Right hindlimb (tissue), 1 donor: ENCODE data around the gene EFCAB11.

Experiments
- DNase-seq: peaks from one replicate; pipeline ENCODE4 v3.0.0-alpha.2; 2018

The EFCAB11 gene

DNA sequence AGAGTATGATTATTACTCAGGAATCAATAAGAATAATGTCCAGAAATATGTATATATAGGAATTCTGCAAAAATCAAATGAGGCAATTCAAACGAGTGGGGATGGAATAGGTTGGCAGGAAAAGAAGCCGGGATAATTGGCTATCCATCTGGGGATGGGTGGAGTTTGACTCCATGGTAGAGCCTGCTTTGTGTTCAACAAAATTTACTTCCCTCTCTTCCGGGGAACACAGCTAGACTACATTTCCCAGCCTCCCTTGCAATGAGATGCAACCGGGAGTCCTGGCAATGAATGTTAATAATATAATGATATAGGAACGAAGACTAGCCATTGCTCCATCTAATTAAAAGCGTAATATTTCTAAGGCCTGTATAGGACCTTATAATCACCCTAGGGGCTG lies 146.6 kb downstream of the EFCAB11 start:
- no peak for DNase-seq

DNA sequence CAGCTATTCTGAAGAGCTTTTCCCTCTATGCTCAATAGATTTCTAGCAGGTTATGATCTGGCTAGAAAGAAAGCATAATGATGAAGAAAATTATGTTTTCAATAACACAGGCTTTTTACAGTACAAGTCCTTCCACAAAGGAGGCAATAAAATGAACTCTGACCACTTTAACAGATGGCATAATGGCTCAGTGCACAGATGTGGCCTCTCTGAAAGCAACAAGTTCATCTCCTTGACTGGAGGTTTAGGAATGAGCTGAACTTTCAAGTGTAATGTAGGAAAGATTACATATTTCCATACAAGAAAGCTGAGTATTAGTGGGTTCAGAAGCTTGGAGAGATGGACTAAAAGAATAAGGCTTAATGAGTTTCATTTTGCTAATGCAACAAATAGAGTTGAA lies 147.4 kb downstream of the EFCAB11 start:
- no peak for DNase-seq

DNA sequence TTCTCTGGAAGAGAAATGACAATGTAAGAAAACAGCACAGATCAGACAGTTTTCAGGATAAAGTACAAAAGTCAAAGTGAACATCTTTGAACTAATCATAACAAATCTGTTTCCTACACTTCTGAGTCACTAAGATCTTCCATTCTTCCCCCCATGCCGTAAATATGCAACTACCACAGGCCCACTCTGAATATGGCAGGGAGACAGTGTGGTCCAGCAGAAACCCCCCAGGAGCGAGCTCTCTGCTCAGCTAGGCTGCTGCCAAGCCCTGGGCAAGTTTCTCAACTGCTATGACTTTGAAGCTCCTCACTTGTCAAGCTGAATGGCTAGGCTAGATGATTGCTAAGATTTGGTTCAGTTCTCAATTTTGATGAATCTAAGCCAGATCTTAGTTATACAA lies 148.1 kb downstream of the EFCAB11 start:
- DNase-seq: no peak

DNA sequence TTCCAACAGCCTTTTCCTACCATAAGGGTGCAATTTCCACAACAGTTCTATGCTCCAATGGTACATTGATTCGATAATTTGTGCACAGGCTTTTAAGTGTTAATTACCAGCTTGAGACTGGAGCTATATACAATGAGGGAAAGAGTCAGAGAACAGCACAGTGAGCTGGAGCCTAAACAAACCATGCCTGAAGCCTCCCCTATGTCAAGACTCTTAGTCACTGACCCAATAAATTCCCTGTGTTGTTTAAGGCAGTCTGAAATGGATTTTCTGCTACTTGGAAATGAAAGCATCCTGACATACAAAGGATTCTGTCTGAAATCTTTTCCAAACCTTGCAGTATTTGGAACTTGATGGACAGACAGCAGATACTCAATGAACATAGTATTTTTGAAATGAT lies 149.0 kb downstream of the EFCAB11 start:
- no peak for DNase-seq

DNA sequence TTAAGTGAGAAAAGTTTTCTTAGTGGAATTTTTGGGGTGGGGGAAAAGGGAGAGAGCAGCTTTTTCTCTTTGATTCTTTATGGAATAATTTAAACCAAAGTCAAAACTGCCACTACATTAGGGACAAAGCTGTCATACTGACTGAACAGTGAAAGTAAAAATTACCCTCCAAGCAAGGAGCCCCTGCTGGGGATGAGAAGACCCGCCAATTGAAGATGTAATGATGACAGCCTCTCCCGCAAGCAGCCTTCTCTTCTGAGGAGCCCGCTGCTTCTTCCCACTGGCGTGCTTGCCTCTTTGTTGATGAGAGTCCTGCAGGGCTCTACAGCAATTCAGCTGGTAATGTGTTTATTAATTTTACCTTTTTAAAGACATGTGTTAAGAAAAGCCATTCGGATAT lies 151.0 kb downstream of the EFCAB11 start:
- no peak for DNase-seq

DNA sequence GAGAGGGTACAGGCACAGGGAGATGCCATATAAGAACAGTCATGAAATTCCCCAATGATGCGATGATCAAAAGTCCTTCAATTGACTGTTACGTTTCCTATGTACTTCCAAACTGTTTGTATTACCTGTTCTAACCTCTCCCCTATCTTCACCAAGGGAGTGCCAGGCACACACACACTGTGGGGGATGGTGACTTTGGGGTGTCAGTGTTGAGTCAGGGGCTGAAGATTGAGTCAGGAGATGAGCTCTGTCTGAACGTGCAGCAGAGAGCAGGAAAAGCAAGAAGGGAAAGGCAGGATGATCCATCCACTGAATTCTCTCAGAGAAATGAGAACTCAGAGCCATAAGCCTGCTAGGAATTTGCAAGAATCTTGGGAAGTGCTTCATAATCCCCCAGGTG lies 153.4 kb downstream of the EFCAB11 start:
- no peak for DNase-seq

DNA sequence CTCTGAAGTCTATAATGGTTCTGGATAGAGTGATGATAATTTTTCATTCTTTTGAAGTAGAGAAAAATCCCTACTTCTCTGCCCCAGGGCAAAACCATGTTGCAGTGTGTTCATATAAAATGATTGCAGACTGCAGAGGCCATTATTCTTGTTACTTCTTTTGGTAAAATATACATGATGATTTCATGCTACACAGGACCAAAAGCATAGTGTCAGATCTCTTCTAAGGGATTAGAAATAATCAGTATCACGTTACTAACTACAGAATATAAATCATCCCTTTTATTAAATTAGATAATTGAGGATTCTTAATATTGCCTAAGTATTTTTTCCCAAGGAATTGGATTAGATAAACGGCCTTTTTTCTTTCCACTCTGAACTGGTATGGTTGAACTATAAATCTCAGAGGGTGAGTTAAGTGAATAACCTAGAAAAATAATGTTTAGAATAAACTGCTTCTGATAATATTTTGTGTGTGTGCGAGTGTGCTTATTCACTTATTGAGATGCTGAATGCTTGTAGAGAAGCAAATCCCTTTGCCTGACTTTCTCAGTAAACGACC lies 156.2 kb downstream of the EFCAB11 start:
- no peak for DNase-seq

DNA sequence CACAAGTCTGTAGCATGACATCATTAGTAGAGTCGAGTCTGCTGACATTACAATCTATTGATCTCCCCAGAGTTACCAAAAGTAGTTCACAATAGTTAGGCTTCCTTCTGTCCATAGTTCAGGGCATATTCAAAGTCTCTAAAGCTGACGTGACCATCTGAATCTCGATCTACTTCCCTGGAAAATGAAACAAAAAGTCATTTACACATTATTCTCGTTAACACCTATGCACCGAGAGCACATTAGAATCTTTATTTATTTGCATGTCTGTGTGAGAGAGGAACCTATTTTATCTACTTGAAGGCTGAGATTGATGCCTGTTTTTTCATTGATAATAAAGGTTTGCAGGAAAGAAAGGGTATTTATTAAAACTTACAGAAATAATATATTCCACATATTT lies 157.4 kb downstream of the EFCAB11 start:
- DNase-seq: no peak

DNA sequence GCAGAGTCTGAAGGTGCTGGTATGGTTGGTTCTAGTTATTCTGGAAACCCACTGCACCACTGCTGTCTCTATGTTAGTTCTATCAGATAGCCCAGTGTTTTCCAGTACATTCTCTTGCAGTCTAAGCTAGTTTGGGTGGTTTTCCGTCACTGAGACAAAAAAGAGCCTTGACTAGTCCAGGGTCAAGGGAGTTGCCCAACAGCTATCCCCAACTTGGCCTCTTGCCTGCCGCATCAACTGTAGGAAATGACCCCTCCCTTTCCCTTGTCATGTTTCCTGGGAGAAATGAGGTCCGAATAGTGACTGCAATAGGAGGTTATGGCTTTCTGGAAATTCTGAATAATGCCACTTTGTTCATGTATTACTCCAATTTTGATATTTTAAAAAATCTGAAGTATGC lies 160.4 kb downstream of the EFCAB11 start:
- DNase-seq: no peak

DNA sequence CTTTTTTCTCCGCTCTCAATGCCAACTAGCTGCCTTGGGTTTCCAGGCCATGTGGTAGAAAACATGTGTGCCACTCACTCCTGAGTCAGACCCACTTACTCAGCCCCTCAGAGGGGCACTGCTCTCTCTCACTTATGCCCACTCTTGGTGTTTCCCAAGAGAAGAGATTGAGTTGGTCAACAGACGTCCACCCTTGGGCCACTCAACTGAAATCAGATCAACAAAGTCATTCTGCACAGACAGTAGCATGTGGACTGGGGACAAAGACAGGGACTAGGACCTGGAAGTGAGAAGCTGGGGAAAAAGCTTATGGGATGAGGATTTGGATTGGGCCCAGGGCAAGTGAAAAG lies 161.2 kb downstream of the EFCAB11 start:
- no peak for DNase-seq

DNA sequence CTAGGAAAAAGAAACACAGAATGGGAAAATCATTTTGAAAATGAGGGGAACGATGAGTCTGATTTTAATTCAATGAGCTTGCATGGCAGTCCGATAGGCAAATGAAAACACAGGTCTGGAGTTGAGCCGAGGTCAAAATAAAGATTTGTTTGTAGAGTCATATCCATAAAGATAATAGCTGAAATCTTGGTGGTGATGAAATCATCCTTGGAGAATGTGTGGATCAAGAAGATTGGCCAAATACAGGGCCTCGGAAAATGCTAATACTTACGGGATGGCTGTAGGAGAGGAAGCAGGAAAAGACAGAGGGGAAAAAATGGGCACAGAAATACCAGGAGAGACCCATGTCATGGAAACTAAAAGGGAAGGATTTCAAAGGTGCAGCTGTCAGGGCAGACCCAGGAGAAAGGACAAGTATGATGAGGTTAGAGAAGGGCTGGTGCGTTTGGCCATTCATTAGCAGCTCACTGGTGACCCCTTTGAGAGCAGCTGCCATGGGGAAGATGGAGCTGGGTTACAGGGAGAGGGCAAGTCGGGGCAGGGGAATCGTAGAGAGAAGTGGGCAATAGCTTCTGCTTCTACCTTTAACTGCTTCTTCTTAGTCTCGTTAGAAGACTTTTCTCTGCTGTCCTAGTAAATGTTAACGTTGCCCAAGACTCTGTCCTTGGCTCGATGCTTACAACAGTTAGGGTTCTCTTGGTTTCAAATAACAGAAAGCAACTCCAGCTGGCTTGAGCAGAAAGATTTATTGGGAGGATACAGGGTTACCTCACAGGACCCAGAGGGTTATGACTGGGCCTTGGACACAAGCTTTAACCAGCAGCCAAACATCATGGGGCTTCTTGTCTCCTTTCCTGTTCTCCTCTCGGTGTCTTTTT lies 161.8 kb downstream of the EFCAB11 start:
- DNase-seq: no peak

DNA sequence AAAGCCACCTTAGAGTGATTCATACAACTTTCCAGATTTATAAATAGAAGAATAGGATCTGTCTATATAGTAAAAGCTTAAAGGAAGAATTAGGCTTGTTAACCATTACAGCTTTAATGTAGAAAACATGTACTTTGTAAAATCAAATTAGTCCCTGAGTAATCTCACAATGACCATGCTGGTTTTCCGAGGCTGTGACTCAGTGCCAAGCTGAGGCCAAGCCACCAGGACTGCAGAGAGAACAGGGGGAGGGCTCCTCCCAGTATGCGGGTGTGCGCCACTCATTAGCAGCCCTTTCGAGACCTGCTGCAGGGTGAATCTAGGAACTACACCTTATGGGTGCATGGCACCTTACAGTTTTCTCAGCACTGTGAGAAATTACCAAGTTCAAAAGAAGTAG lies 167.0 kb downstream of the EFCAB11 start:
- DNase-seq: no peak

DNA sequence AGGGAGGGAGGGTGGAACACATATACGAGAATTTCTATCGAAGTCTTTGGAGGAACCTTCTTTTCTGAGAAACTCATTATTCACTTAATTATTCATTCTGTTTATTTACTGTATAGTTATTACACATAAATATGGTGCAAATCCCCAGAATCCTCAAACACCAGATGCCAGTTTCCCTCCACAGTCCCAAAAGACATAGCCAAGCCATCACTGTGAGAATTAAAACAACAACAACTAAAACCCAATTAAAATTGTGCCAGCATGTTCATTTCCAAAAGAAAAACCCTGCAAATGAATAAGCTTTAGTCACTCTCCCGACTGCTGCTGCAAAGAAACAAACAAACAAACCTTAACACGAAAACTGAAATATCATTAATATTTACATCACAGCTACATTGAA lies 173.5 kb downstream of the EFCAB11 start:
- DNase-seq: no peak

DNA sequence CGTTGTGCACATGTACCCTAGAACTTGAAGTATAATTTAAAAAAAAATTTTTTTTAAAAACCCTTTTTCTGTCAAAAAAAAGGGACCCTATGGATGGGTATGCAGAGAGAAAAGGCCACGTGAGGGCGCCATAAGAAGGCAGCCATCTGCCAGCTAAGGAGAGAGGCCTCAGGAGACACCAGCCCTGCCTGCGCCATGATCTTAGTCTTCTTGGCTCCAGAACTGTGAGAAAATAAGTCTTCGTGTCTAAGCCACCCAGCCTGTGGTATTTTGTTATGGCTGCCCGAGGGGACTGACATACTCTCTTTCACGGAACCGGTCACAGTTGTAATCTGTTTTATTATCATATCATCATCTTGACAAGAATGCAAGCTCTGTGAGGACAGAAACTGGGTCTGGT lies 174.8 kb downstream of the EFCAB11 start:
- DNase-seq: no peak

DNA sequence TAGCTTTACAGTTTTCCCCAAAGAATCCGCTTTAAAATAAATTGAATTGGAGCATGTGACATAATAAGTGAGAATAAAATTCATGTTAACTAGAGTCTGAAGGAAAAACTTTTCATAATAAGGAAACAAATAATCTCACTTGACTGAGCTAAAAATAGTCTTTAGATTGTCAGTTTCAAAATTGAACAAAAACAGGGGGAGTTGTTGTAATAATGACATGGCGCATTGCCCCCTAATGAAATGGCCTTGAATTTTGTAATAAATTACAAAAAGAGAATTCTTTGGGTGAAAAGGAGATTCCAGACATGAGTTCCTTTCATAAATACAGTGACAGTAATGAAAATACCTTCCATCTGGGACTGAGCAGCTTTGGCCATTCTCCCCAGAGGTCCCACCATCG lies 178.6 kb downstream of the EFCAB11 start:
- DNase-seq: no peak

DNA sequence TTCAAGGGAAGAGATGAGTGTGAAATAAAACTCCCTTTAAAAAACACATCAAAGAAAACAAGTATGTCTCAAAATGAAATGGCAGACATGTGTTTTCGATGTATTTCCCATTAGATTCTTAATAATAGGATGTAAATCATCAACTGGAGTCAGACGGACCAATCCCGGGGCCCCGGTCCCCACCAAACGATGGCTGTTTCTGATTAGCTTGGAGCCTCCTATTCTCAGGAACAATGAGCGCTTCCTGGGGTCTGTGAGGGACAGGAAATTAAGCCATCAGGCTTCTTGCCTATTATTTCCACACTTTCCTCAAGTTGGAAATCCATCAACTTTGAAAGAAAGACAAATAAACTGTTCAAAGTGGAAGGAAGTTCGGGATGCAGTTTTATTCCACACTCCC lies 179.4 kb downstream of the EFCAB11 start:
- DNase-seq: no peak

DNA sequence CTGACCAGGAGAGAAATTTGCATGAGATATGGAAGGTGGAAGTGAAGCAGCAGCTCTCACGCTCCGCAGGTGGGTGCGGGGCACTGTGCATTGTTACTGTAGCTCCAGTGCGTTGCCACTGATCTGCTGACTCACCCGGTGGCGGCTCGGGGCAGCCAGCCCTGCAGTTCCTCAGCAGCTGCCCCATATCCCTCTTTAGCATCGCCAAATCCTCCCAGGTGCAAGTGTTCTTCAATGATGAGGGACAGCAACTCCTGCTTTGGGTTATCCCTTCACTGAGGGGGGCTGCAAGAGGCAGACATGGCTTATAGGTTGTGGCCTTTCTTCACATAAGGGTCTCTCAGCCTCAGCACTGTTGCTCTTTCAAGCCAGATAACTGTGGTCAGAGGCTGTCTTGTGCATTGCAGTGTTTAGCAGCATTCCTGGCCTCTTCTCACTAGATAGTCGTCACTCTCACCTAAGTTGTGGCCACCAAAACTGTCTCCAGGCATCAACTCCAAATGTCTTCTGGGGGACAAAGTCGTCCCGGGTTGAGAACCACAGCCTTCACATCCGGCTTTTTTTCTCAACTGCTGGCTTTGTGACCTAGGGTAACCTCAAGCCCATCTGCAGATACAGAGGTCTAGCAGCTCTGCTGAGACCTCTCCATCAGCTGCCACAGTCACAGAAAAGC lies 180.8 kb downstream of the EFCAB11 start:
- DNase-seq: peak; percentile 36

DNA sequence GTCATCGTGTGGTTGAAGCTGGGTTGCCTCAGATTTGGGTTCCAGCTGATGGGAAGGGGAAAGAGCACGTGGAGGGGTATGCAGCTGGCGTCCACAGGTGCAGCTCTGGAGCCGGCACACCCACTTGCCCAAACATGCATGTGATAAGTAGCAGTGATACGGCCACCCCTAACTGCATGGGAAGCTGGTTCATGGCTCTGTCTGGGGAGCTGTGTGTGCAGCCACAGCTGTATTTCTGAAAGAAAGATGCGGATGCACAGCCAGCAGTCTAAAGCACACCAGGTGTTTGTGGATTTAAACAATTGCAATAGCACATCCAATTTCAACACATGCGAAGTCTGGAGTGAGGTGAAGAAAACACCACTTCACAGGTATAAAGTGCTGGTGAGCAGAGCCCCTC lies 181.4 kb downstream of the EFCAB11 start:
- no peak for DNase-seq

DNA sequence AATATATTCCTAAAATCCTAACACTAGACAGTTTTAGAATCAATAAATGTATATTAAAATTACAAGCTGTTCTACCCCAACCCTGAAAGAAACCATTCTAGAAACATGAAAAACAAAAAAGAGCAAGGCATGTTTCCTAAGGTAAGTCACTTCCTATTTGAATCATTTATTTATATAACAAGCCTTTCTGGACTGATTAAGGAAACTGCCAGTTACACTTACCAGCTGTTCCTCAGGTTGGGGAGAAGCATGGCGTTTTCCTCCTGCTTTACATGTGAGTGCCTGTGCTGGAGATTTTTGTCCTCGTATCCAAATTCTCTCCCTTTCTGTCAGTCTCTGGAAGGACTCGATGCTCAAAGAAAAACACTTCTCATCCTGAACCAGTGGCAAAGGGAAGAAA lies 183.3 kb downstream of the EFCAB11 start:
- DNase-seq: no peak

DNA sequence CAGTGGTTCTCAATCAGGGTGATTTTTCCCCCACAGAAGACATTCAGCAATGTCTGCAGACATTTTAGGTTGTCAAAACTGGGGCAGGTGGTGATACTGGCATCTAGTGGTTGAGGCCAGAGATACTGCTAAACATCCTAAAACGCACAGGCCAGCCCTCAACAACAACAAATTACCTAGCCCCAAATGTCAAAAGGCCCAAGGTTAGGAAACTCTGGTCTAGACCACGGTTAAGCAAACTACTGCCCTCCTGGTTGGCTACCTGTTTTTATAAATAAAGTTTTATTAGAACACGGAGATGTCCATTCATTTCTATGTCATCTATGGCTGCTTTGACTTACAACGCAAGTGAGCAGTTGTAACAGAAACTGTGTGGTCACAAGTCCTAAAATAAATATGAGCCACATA lies 186.7 kb downstream of the EFCAB11 start:
- no peak for DNase-seq

DNA sequence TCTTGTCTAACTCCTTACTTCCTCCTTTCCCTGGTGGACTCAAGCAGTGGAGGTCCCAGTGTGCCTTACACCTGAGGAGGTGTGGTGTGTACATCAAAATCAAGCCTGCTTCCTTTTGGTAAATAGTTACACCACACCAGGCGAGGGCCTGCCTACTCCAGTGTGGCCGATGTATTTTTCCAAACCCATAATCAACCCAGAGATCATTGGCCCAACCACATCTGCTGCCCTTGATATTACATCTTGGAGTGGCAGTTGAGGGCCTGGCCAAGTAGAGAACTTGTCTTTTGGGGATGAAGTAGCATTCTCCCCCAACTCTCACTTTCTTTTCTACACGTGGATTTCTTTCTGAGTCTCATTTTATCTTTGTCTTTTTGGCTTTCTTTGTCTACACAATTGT lies 187.4 kb downstream of the EFCAB11 start:
- DNase-seq: no peak

DNA sequence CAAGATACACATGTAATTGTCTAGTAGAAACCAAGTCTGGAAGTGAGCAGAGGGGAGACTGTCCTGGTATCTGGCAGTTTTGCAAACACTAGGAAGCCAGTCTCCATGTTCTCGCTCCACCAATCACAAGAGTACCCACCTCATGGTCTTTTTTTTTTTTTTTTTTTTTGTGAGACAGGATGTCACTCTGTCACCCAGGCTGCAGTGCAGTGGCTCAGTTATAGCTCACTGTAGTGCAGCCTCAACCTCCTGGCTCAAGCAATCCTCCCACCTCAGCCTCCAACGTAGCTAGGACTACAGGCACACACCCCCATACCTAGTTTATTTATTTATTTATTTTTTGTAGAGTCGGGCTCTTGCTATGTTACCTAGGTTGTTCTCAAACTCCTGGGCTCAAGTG lies 189.2 kb downstream of the EFCAB11 start:
- no peak for DNase-seq

DNA sequence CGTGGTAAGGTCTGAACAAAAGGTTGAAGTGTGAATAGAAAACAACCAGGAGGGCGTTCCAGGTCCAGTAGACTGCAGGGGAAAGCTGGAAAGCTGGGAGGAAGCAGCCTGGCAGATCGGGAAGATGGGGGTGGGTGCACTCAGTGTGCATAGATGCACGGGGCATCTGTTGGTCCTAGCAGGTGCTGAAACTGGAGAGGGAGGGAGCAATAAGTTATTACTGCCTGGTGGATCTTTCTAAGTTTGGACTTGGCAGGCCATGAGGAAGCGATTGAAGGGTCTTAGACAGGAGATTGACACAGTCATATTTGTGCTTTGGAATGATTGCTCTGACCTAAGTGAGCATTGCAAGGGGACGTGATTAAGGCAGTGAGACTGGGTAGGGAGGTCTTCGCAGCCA lies 194.4 kb downstream of the EFCAB11 start:
- DNase-seq: peak; percentile 41

DNA sequence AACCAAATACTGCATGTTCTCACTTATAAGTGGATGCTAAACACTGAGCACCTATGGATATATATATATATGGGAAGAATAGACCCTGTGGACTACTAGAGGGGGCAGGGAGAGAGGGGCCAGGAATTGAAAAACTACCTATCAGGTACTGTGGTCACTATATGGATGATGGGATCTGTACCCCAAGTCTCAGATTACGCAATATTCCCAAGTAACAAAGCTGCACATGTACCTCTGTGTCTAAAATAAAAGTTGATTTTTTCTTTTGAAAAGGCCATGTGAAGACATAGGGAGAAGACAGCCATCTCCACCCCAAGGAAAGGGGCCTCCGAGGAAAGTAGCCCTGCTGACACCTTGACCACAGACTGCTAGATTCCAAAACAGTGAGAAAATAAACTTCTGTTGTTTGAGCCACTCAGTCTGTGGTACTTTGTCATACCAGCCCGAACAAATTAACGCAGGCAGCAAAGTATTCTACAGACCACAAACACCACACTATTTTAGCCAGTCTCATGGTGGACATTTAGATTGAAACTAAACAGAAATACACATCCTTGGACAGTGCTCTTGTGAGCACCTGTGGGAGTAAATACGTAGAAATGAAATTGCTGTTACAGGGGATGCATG lies 197.1 kb downstream of the EFCAB11 start:
- no peak for DNase-seq
